HEK293 (cell line): ENCODE data around the gene FRMD4A.

ENCODE experiments used
- CTCF ChIA-PET: fragments of 350-600 bp; formaldehyde crosslinking; extraction: SDS; loops from one replicate; lab custom pipeline; 2021; ENCODE audit warnings: antibody characterized with exemption; lab: Yijun Ruan, JAX
- POLR2A ChIA-PET: fragments of 300-600 bp; formaldehyde crosslinking; extraction: SDS; loops from one replicate; lab custom pipeline; 2020; ENCODE audit warnings: antibody characterized with exemption, inconsistent platforms; lab: Yijun Ruan, JAX
- H3K27ac ChIP-seq: fragments of 200-500 bp; sonication (Bioruptor generic); 2 replicates; pipeline ENCODE4 v1.5.1; 2014; ENCODE audit warnings: low read depth, low read length, control low read depth, inconsistent platforms; ENCODE audit errors: extremely low read depth
- H3K36me3 ChIP-seq, 2 experiments: fragments of 200-500 bp in 1 of 2; sonication (Bioruptor generic) in 1 of 2; 1 replicate in 1 of 2; 2 replicates in 1 of 2; pipeline ENCODE4 v1.5.1; 2014 to 2017; ENCODE audit warnings: inconsistent platforms in 2 of 2, low read length in 2 of 2; ENCODE audit not compliant: control insufficient read depth in 2 of 2, insufficient read depth in 1 of 2
- H3K4me1 ChIP-seq: fragments of 200-500 bp; sonication (Bioruptor generic); 2 replicates; pipeline ENCODE4 v1.5.1; 2014; ENCODE audit warnings: mild to moderate bottlenecking, low read length, inconsistent platforms; ENCODE audit not compliant: control insufficient read depth, insufficient read depth
- H3K4me3 ChIP-seq: 2 replicates; pipeline ENCODE4 v1.5.1; 2011; ENCODE audit warnings: low read depth, mild to moderate bottlenecking, control low read depth, low read length, moderate library complexity
- H3K9me3 ChIP-seq: fragments of 200-500 bp; sonication (Bioruptor generic); 2 replicates; pipeline ENCODE4 v1.5.1; 2014; ENCODE audit warnings: low read depth, low read length, inconsistent platforms; ENCODE audit not compliant: control insufficient read depth, insufficient read depth
- AEBP2 ChIP-seq: fragments of 450-650 bp; formaldehyde crosslinking; IDR thresholded peaks from 2 replicates; pipeline ENCODE4 v1.5.1; 2016; ENCODE audit warnings: missing biosample characterization, missing genetic modification characterization, borderline replicate concordance
- FEZF1 ChIP-seq: fragments of 450-650 bp; formaldehyde crosslinking; IDR thresholded peaks from 2 replicates; pipeline ENCODE4 v1.5.1; 2016; ENCODE audit warnings: missing biosample characterization, missing genetic modification characterization
- KLF17 ChIP-seq: fragments of 450-650 bp; formaldehyde crosslinking; IDR thresholded peaks from 2 replicates; pipeline ENCODE4 v1.5.1; 2016; ENCODE audit warnings: missing biosample characterization, missing genetic modification characterization
- MZF1 ChIP-seq: fragments of 450-650 bp; formaldehyde crosslinking; IDR thresholded peaks from 2 replicates; pipeline ENCODE4 v1.5.1; 2017; ENCODE audit warnings: missing biosample characterization, missing genetic modification characterization, borderline replicate concordance
- PRDM4 ChIP-seq: fragments of 450-650 bp; formaldehyde crosslinking; IDR thresholded peaks from 2 replicates; pipeline ENCODE4 v1.5.1; 2017; ENCODE audit warnings: missing biosample characterization, missing genetic modification characterization
- ZNF248 ChIP-seq: fragments of 450-650 bp; formaldehyde crosslinking; IDR thresholded peaks from 2 replicates; pipeline ENCODE4 v1.5.1; 2017; ENCODE audit warnings: missing biosample characterization, missing genetic modification characterization
- ZNF26 ChIP-seq: fragments of 450-650 bp; formaldehyde crosslinking; IDR thresholded peaks from 2 replicates; pipeline ENCODE4 v1.5.1; 2016; ENCODE audit warnings: missing biosample characterization, missing genetic modification characterization
- ZNF280D ChIP-seq: fragments of 450-650 bp; formaldehyde crosslinking; IDR thresholded peaks from 2 replicates; pipeline ENCODE4 v1.5.1; 2016; ENCODE audit warnings: missing biosample characterization, missing genetic modification characterization
- ZNF354C ChIP-seq: fragments of 450-650 bp; formaldehyde crosslinking; IDR thresholded peaks from 2 replicates; pipeline ENCODE4 v1.5.1; 2016; ENCODE audit warnings: missing biosample characterization, missing genetic modification characterization, low read depth, borderline replicate concordance
- ZNF501 ChIP-seq: fragments of 450-650 bp; formaldehyde crosslinking; IDR thresholded peaks from 2 replicates; pipeline ENCODE4 v1.5.1; 2016; ENCODE audit warnings: missing biosample characterization, missing genetic modification characterization
- ZNF518A ChIP-seq: fragments of 450-650 bp; formaldehyde crosslinking; conservative IDR thresholded peaks from 2 replicates; pipeline ENCODE4 v1.5.1; 2016; ENCODE audit warnings: low read depth, missing biosample characterization, missing genetic modification characterization
- ZNF555 ChIP-seq: fragments of 450-650 bp; formaldehyde crosslinking; conservative IDR thresholded peaks from 2 replicates; pipeline ENCODE4 v1.5.1; 2017; ENCODE audit warnings: missing biosample characterization, mild to moderate bottlenecking, missing genetic modification characterization, inconsistent platforms
- ZNF626 ChIP-seq: fragments of 450-650 bp; sonication (Bioruptor Pico); formaldehyde crosslinking; IDR thresholded peaks from 2 replicates; pipeline ENCODE4 v1.5.1; 2018; ENCODE audit warnings: missing biosample characterization, missing genetic modification characterization, inconsistent platforms
- ZNF704 ChIP-seq: fragments of 450-650 bp; formaldehyde crosslinking; IDR thresholded peaks from 2 replicates; pipeline ENCODE4 v1.5.1; 2016; ENCODE audit warnings: missing biosample characterization, missing genetic modification characterization
- ZNF777 ChIP-seq: fragments of 450-650 bp; formaldehyde crosslinking; IDR thresholded peaks from 2 replicates; pipeline ENCODE4 v1.5.1; 2017; ENCODE audit warnings: missing biosample characterization, missing genetic modification characterization, borderline replicate concordance
- ZNF792 ChIP-seq: fragments of 450-650 bp; formaldehyde crosslinking; IDR thresholded peaks from 2 replicates; pipeline ENCODE4 v1.5.1; 2016; ENCODE audit warnings: missing biosample characterization, missing genetic modification characterization
- ZNF830 ChIP-seq: fragments of 450-650 bp; IDR thresholded peaks from 2 replicates; pipeline ENCODE4 v1.5.0; 2018; ENCODE audit warnings: missing biosample characterization, missing genetic modification characterization, low read depth, mild to moderate bottlenecking, moderate library complexity

FRMD4A gene

GRCh38 chr10:14156104-14156503 is 174.6 kb downstream of the FRMD4A start:
- CTCF ChIA-PET = interaction anchor here (1.6 kb wide), 1 partner anchor 41 kb away, joined by 3 read pairs; no protein-coding TSS in a partner anchor
- POLR2A ChIA-PET = no interaction called here
- H3K4me1 ChIP-seq = no peaks in the 10 kb centered on the region
- TF ChIP-seq ZNF792 (tag by site-specific recombination) = no peak
- no peak for TF ChIP-seq ZNF518A (tag by site-specific recombination)
- TF ChIP-seq ZNF704 (tag by site-specific recombination) = no peak
- no peak for TF ChIP-seq MZF1 (tag by site-specific recombination)
- no peak for TF ChIP-seq ZNF248
- no peak for TF ChIP-seq ZNF626 (tag by site-specific recombination)
- TF ChIP-seq FEZF1 (tag by site-specific recombination) = no peak
- TF ChIP-seq ZNF354C (tag by site-specific recombination) = no peak
- TF ChIP-seq ZNF777 (tag by site-specific recombination) = no peak
- no peak for TF ChIP-seq ZNF26 (tag by site-specific recombination)
- no peak for TF ChIP-seq ZNF555
- TF ChIP-seq PRDM4 (tag by site-specific recombination) = no peak
- no peak for TF ChIP-seq ZNF501 (tag by site-specific recombination)
- no peak for TF ChIP-seq ZNF280D (tag by site-specific recombination)
- no peak for TF ChIP-seq AEBP2 (tag by site-specific recombination)
- TF ChIP-seq KLF17 (tag by site-specific recombination) = no peak
- TF ChIP-seq ZNF830 (tag by site-specific recombination) = no peak
- TF ChIP-seq, all 188 proteins: peak for 0
- H3K36me3 ChIP-seq = no peaks in the 10 kb centered on the region
- H3K4me3 ChIP-seq = no peak overlapping the region
- no peaks in the 10 kb centered on the region for H3K9me3 ChIP-seq
- no peak overlapping the region for H3K27ac ChIP-seq
